Progenitor cell of endocrine pancreas (in vitro differentiated cells): ENCODE measurements around the gene PTK7. TPM values are rescaled to one million over a fixed set of nuclear protein-coding genes. Genes with fewer than 3 reads are reported as not detected.
A peak's percentile ranks its signal among the peaks of the same experiment; 100 is the strongest.

Experiments
- DNase-seq: peaks from one replicate; pipeline ENCODE4 v3.0.0; 2021; ENCODE audit warnings: low spot score; ENCODE audit not compliant: unreplicated experiment
- H3K27ac Mint-ChIP-seq: 2 replicates; pipeline ENCODE4 v1.8.0; 2021; ENCODE audit warnings: mild to moderate bottlenecking, moderate library complexity, mixed read lengths
- H3K27me3 Mint-ChIP-seq: 2 replicates; pipeline ENCODE4 v1.8.0; 2021; ENCODE audit warnings: mixed read lengths
- H3K36me3 Mint-ChIP-seq: 2 replicates; pipeline ENCODE4 v1.8.0; 2022; ENCODE audit warnings: mixed read lengths; ENCODE audit not compliant: insufficient read depth
- H3K4me1 Mint-ChIP-seq: 2 replicates; pipeline ENCODE4 v1.8.0; 2021; ENCODE audit warnings: low read depth, mixed read lengths
- H3K4me3 Mint-ChIP-seq: 2 replicates; pipeline ENCODE4 v1.8.0; 2021; ENCODE audit warnings: low read depth, mild to moderate bottlenecking, moderate library complexity, mixed read lengths
- H3K9me3 Mint-ChIP-seq: 2 replicates; pipeline ENCODE4 v1.8.0; 2021; ENCODE audit warnings: low read depth, mixed read lengths
- CTCF ChIP-seq: fragments of 200-600 bp; sonication (generic); IDR thresholded peaks from one replicate; pipeline ENCODE4 v1.5.0; 2021; ENCODE audit warnings: antibody characterized with exemption, mild to moderate bottlenecking; ENCODE audit not compliant: unreplicated experiment
- total RNA-seq: library from RNA; stranded (reverse); gene quantifications from 2 replicates; pipeline ENCODE4 v1.2.1, GENCODE V29; 2021

Gene PTK7
- total RNA-seq, 1 donor from 2014 or later = 141 TPM

- H3K27ac Mint-ChIP-seq = peak overlapping the region; percentile 49
- no peak overlapping the region for H3K4me3 Mint-ChIP-seq
- no peaks in the 10 kb centered on the region for H3K36me3 Mint-ChIP-seq
- no peak for TF ChIP-seq CTCF
- peaks cover 7% of the 10 kb centered on the region for H3K4me1 Mint-ChIP-seq
- H3K27me3 Mint-ChIP-seq = no peaks in the 10 kb centered on the region
- H3K9me3 Mint-ChIP-seq = no peaks in the 10 kb centered on the region
- DNase-seq = no peak
Observed at GRCh38 chr6:43082806-43083655, 6.9 kb downstream of the PTK7 start.

GRCh38 chr6:43086022-43086658 lies 10.0 kb downstream of the PTK7 start:
- DNase-seq = no peak
- Mint-ChIP-seq H3K36me3 (no peaks in the 10 kb centered on the region), H3K9me3 (no peaks in the 10 kb centered on the region), H3K4me1 (peaks cover 24% of the 10 kb centered on the region), H3K27me3 (no peaks in the 10 kb centered on the region), H3K27ac (peak overlapping the region; percentile 45), H3K4me3 (no peak overlapping the region)
- TF ChIP-seq CTCF = no peak

GRCh38 chr6:43088654-43089056 lies 12.5 kb downstream of the PTK7 start:
- no peak for DNase-seq
- Mint-ChIP-seq H3K36me3 (peaks cover 2% of the 10 kb centered on the region), H3K4me1 (peaks cover 27% of the 10 kb centered on the region), H3K9me3 (no peaks in the 10 kb centered on the region), H3K27ac (peak overlapping the region; percentile 98), H3K4me3 (no peak overlapping the region), H3K27me3 (no peaks in the 10 kb centered on the region)
- no peak for TF ChIP-seq CTCF

GRCh38 chr6:43089467-43089866 lies 13.4 kb downstream of the PTK7 start:
- peak overlapping the region; percentile 98 for H3K27ac Mint-ChIP-seq
- no peak for DNase-seq
- no peak for TF ChIP-seq CTCF
- peaks cover 3% of the 10 kb centered on the region for H3K36me3 Mint-ChIP-seq
- no peaks in the 10 kb centered on the region for H3K9me3 Mint-ChIP-seq
- H3K4me1 Mint-ChIP-seq = peaks cover 27% of the 10 kb centered on the region
- H3K4me3 Mint-ChIP-seq = no peak overlapping the region
- H3K27me3 Mint-ChIP-seq = no peaks in the 10 kb centered on the region

GRCh38 chr6:43089874-43090558 lies 13.9 kb downstream of the PTK7 start:
- TF ChIP-seq CTCF = no peak
- Mint-ChIP-seq H3K27ac (peak overlapping the region; percentile 98), H3K4me1 (peaks cover 27% of the 10 kb centered on the region), H3K27me3 (no peaks in the 10 kb centered on the region), H3K4me3 (peak overlapping the region; percentile 24), H3K36me3 (peaks cover 3% of the 10 kb centered on the region), H3K9me3 (no peaks in the 10 kb centered on the region)
- DNase-seq = no peak
